HL-60 (cell line): ENCODE results near the gene CDC42BPG.

Experiments
- CTCF ChIP-seq: IDR thresholded peaks from one replicate; pipeline ENCODE4 v1.5.1; 2011; ENCODE audit warnings: low read length, control low read depth, inconsistent platforms; ENCODE audit not compliant: insufficient read depth
- POLR2AphosphoS5 ChIP-seq: IDR thresholded peaks from 2 replicates; pipeline ENCODE4 v1.6.1; 2012; ENCODE audit warnings: low read depth
- SPI1 ChIP-seq: IDR thresholded peaks from 2 replicates; pipeline ENCODE4 v1.6.1; 2012; ENCODE audit warnings: low read depth, mild to moderate bottlenecking, borderline replicate concordance

DNA sequence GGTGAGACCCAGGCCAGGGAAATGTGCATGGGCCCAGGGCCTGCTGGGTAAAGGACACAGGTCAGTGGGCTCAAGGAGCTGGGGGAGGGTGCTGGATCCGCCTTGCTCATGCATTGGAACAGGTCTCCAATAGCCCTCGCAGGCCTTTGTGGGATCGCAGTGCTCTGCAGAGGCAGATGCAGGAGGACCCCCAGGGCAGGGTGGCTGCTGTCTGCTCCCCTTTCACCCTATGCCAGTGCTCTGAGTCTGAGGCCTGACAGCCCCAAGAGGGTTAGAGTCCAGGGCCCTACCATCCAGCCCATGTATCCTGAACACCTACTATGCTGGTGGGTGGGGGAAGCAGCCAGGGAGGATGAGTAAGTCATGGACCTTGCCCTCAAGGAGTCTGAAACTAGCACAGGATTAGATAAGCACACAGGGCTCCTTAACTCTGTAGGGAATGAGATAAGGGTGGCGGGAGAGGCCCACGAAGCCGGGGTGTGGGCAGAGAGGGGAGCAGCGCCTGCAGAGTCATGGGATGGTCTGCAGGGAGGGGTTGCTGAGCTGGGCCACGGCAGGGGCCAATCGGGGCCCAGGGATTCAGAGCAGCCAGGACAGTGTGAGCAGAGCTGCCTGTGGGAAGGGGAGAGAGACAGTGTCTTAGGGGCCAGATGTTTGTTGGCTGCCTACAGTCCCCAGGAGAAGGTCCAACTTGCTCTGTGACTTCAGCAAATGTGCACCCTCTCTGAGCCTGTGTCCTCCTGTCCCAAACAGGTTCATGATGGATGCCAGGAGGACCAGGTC is 44.5 kb upstream of the CDC42BPG start:
- TF ChIP-seq CTCF (no peak), POLR2AphosphoS5 (no peak), SPI1 (no peak)
